Lung (tissue), 12 donors: Measurements from ENCODE around the gene FGFR3. TPM values are rescaled to one million over a fixed set of nuclear protein-coding genes. Genes with fewer than 3 reads are reported as not detected.
A peak's percentile ranks its signal among the peaks of the same experiment; 100 is the strongest.

Source experiments
- ATAC-seq: fragments of 200-7000 bp; cut with Tn5 transposase; one replicate; pipeline ENCODE4 v1.9.1; 2020; ENCODE audit warnings: moderate number of reproducible peaks; ENCODE audit not compliant: insufficient read depth, low FRiP score
- DNase-seq, 3 donors: peaks; one replicate each; pipeline ENCODE4 v3.0.0-alpha.2; 2013 to 2017
- H3K27ac ChIP-seq, 2 donors: one replicate each; pipeline ENCODE4 v1.5.1; 2013; ENCODE audit warnings: mild to moderate bottlenecking in 2 of 2, moderate library complexity in 2 of 2, control low read depth in 1 of 2, inconsistent platforms in 1 of 2, low read depth in 1 of 2, low read length in 1 of 2
- H3K27me3 ChIP-seq, 3 donors: one replicate each; pipeline ENCODE4 v1.5.1; 2013; ENCODE audit warnings: low read length in 2 of 3; ENCODE audit not compliant: control insufficient read depth in 3 of 3, insufficient read depth in 3 of 3
- H3K36me3 ChIP-seq, 4 donors: one replicate each; pipeline ENCODE4 v1.5.1; 2013; ENCODE audit warnings: low read length in 4 of 4, mild to moderate bottlenecking in 1 of 4, moderate library complexity in 1 of 4; ENCODE audit not compliant: control insufficient read depth in 4 of 4, insufficient read depth in 4 of 4
- H3K4me1 ChIP-seq, 5 donors: one replicate each; pipeline ENCODE4 v1.5.1; 2013; ENCODE audit warnings: low read length in 5 of 5, mild to moderate bottlenecking in 2 of 5, moderate library complexity in 1 of 5; ENCODE audit not compliant: control insufficient read depth in 5 of 5, insufficient read depth in 5 of 5
- H3K4me3 ChIP-seq: one replicate; pipeline ENCODE4 v1.5.1; 2013; ENCODE audit warnings: mild to moderate bottlenecking, control low read depth, moderate library complexity
- H3K9ac ChIP-seq, 2 donors: one replicate each; pipeline ENCODE4 v1.5.1; 2013; ENCODE audit warnings: low read length in 2 of 2, control low read depth in 1 of 2; ENCODE audit not compliant: insufficient read depth in 1 of 2
- H3K9me3 ChIP-seq, 4 donors: one replicate each; pipeline ENCODE4 v1.5.1; 2013; ENCODE audit warnings: low read length in 3 of 4, mild to moderate bottlenecking in 1 of 4, moderate library complexity in 1 of 4; ENCODE audit not compliant: control insufficient read depth in 4 of 4, insufficient read depth in 3 of 4
- WGBS, 2 donors: extraction: QIAGEN DNeasy Blood & Tissue Kit; methylation state at CpG; one replicate each; pipeline ENCODE4 v1.1.7; 2013; 5-methylcytosine and 5-hydroxymethylcytosine counted together
- polyA plus RNA-seq, 2 donors: library from polyadenylated mRNA; stranded (reverse); fragments of 200-250 nt; gene quantifications; one replicate each; pipeline ENCODE4 v1.2.1, GENCODE V29; 2013
- total RNA-seq, 2 donors: library from RNA; depleted of rRNA in 1 of 2; stranded (reverse); fragments of >200 nt in 1 of 2; gene quantifications; one replicate each; pipeline ENCODE4 v1.2.1, GENCODE V29; 2014 to 2021
- TF ChIP-seq, protein P1 (sequence below): IDR thresholded peaks from 2 replicates; pipeline ENCODE4 v1.5.1; 2012; ENCODE audit warnings: mild to moderate bottlenecking; ENCODE audit errors: control extremely low read depth, extremely low read depth
- donor health status: control.
- donor health status: control.
- donor health status: Bipolar disorder and iron deficiency.
- donor health status: healthy.
- donor health status: DM: yes; HTN: yes; CAD: no.

FGFR3 gene
- total and polyA plus RNA-seq, 4 donors, result 8.1 to 99.3 (median 22.4) TPM

DNA sequence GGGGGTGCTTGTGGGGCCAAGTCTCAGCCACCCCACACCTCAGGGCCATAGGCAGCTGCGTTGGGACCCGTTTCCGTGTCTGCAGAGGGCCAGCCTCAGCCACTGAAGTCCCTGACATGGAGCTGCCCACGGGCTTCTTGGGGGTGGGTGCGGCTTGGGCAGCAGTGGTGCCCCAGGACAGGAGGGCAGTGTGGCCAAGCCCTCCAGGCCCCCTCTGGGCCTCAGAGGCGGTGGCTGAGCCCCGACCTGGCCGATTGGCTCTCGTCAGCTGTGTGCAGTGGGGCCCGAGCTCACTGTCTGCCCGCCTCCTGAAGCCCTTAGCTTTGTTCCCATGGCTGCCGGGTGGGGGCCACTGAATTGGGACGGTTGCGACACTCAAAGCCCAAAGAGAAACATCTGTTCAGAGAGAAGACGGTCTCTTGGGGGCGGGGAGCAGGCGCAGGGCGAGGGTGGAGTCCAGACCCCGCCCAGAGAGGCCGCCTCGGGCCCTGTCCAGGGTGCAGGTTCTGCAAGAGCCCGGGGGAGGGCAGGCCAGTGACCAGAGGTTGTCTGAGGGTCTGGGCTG, 9.1 kb downstream of the FGFR3 start:
- TF ChIP-seq, protein P1, sequence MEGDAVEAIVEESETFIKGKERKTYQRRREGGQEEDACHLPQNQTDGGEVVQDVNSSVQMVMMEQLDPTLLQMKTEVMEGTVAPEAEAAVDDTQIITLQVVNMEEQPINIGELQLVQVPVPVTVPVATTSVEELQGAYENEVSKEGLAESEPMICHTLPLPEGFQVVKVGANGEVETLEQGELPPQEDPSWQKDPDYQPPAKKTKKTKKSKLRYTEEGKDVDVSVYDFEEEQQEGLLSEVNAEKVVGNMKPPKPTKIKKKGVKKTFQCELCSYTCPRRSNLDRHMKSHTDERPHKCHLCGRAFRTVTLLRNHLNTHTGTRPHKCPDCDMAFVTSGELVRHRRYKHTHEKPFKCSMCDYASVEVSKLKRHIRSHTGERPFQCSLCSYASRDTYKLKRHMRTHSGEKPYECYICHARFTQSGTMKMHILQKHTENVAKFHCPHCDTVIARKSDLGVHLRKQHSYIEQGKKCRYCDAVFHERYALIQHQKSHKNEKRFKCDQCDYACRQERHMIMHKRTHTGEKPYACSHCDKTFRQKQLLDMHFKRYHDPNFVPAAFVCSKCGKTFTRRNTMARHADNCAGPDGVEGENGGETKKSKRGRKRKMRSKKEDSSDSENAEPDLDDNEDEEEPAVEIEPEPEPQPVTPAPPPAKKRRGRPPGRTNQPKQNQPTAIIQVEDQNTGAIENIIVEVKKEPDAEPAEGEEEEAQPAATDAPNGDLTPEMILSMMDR, result no peak
- WGBS, 2 donors, result 73 to 78% methylated on average over 22 of the region's 22 CpGs
- Histone ChIP-seq H3K27me3 (no peaks in the 10 kb centered on the region), H3K9ac (no peak overlapping the region), H3K9me3 (no peaks in the 10 kb centered on the region), H3K4me3 (no peak overlapping the region), H3K4me1 (peaks cover 0 to 20% (median 3%) of the 10 kb centered on the region in 5 donors), H3K36me3 (peaks cover 0 to 34% (median 12%) of the 10 kb centered on the region in 4 donors), H3K27ac (peak overlapping the region in 1 of 2 donors; percentile 11)
- no peak for ATAC-seq
- DNase-seq, result peak; percentile 87 to 94 (median 91)

DNA sequence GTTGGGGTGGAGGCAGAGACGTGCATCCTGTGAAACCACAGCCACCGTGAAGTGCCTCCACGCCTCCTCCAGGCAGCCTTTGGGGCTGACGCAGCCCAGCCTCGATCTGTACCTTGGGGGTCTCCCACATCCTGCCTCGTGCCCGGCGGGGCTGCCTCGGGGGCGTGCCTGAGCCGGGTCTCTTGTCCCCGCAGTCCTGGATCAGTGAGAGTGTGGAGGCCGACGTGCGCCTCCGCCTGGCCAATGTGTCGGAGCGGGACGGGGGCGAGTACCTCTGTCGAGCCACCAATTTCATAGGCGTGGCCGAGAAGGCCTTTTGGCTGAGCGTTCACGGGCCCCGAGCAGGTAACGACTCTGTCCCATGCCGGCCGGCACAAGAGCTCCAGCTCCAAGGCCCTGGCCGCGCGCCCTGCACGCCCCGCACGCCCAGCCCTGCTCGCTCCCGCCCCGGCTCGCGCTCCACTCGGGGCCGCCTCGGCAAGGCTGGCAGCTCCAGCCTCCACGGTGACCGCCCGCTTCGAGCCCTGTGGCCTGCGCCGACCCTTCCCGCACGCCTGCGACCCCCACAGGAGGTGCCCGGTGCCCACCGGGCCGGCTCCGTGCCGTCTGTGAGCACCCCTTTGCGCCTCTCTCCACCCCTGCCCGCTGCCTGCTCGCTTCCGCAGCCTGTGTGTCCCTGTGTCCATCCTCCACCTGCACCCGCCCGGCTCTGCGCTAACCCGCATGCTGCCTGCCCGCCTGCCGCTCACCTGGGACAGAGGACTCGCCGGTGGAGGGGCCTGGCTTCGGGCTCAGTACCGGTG, 9.8 kb downstream of the FGFR3 start:
- Histone ChIP-seq H3K9me3 (no peaks in the 10 kb centered on the region), H3K27ac (no peak overlapping the region), H3K36me3 (peaks cover 0 to 34% (median 13%) of the 10 kb centered on the region in 4 donors), H3K27me3 (no peaks in the 10 kb centered on the region), H3K9ac (no peak overlapping the region), H3K4me3 (no peak overlapping the region), H3K4me1 (peaks cover 0 to 13% (median 2%) of the 10 kb centered on the region in 5 donors)
- ATAC-seq (no peak), DNase-seq (no peak)
- WGBS, 2 donors, result 92 to 96% methylated on average over 68 to 71 of the region's 71 CpGs
- TF ChIP-seq, protein P1, result no peak

DNA sequence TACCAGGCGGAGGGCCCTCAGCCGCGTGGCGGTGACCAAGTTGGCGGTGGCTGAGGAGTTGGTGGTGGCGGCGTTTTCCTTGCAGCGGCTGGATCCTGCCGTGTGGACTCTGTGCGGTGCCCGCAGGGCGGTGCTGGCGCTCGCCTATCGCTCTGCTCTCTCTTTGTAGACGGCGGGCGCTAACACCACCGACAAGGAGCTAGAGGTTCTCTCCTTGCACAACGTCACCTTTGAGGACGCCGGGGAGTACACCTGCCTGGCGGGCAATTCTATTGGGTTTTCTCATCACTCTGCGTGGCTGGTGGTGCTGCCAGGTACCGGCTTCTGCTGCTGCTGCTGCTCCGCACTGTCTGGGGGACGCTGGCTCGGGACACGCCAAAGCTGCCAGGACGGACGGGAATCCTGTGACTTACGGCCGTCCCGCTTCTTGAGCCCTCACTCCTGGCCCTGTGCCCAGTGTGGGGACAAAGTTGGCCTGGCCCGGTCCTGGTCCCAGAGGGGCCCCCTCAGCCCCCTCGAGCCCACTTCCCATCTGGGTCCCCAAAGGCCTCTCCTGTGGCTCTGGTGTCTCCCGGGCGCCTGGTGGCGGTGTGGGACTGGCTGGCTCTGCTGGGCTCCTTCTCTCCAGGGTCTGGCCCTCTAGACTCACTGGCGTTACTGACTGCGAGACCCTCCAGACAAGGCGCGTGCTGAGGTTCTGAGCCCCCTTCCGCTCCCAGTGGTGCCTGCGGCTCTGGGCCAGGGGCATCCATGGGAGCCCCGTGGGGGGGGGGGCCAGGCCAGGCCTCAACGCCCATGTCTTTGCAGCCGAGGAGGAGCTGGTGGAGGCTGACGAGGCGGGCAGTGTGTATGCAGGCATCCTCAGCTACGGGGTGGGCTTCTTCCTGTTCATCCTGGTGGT, 10.7 kb downstream of the FGFR3 start:
- no peak for ATAC-seq
- H3K9ac ChIP-seq, result no peak overlapping the region
- 92% methylated on average over 51 of the region's 51 CpGs for WGBS, 2 donors
- H3K9me3 ChIP-seq, result no peaks in the 10 kb centered on the region
- no peak overlapping the region for H3K4me3 ChIP-seq
- peaks cover 0 to 34% (median 13%) of the 10 kb centered on the region in 4 donors for H3K36me3 ChIP-seq
- TF ChIP-seq, protein P1, result no peak
- H3K27ac ChIP-seq, result no peak overlapping the region
- peaks cover 0 to 9% (median 0%) of the 10 kb centered on the region in 5 donors for H3K4me1 ChIP-seq
- no peaks in the 10 kb centered on the region for H3K27me3 ChIP-seq
- DNase-seq, result no peak
